H9 (cell line): ENCODE data around the gene LRRC58. TPM values are rescaled to one million over a fixed set of nuclear protein-coding genes. Genes with fewer than 3 reads are reported as not detected.
A peak's percentile ranks its signal among the peaks of the same experiment; 100 is the strongest.

Experiments
- DNase-seq: peaks from one replicate; pipeline ENCODE4 v3.0.0-alpha.2; 2017
- H2AFZ ChIP-seq: one replicate; pipeline ENCODE4 v1.6.1; 2013; ENCODE audit warnings: mild to moderate bottlenecking, low read length, control low read depth, moderate library complexity
- H2AK5ac ChIP-seq: 2 replicates; pipeline ENCODE4 v1.6.1; 2013; ENCODE audit warnings: low read length, control low read depth, mixed read lengths; ENCODE audit not compliant: insufficient read length
- H2BK120ac ChIP-seq: one replicate; pipeline ENCODE4 v1.6.1; 2013; ENCODE audit warnings: low read depth, mild to moderate bottlenecking, low read length, control low read depth, inconsistent platforms; ENCODE audit not compliant: poor library complexity, severe bottlenecking
- H2BK12ac ChIP-seq: 2 replicates; pipeline ENCODE4 v1.6.1; 2013; ENCODE audit warnings: low read length, control low read depth, mixed read lengths, low read depth; ENCODE audit not compliant: insufficient read length
- H2BK15ac ChIP-seq: 2 replicates; pipeline ENCODE4 v1.6.1; 2013; ENCODE audit warnings: low read depth, low read length, control low read depth
- H2BK20ac ChIP-seq: one replicate; pipeline ENCODE4 v1.6.1; 2013; ENCODE audit warnings: low read depth, mild to moderate bottlenecking, low read length, control low read depth, inconsistent platforms; ENCODE audit not compliant: poor library complexity, severe bottlenecking
- H2BK5ac ChIP-seq: 2 replicates; pipeline ENCODE4 v1.6.1; 2013; ENCODE audit warnings: low read length, control low read depth, mixed read lengths; ENCODE audit not compliant: insufficient read length
- H3K14ac ChIP-seq: 2 replicates; pipeline ENCODE4 v1.6.1; 2013; ENCODE audit warnings: low read length, control low read depth; ENCODE audit not compliant: insufficient read depth
- H3K18ac ChIP-seq: 2 replicates; pipeline ENCODE4 v1.6.1; 2013; ENCODE audit warnings: low read depth, mild to moderate bottlenecking, mixed read lengths, low read length, control low read depth; ENCODE audit not compliant: insufficient read length
- H3K23ac ChIP-seq: 2 replicates; pipeline ENCODE4 v1.6.1; 2013; ENCODE audit warnings: low read length, control low read depth, mixed read lengths, low read depth; ENCODE audit not compliant: insufficient read length
- H3K23me2 ChIP-seq: 2 replicates; pipeline ENCODE4 v1.6.1; 2013; ENCODE audit warnings: low read depth, mild to moderate bottlenecking, mixed read lengths, low read length, control low read depth; ENCODE audit not compliant: insufficient read length, poor library complexity, severe bottlenecking
- H3K27ac ChIP-seq: 2 replicates; pipeline ENCODE4 v1.5.1; 2013; ENCODE audit warnings: low read length, control low read depth, mixed read lengths, low read depth; ENCODE audit not compliant: insufficient read length
- H3K27me3 ChIP-seq: 2 replicates; pipeline ENCODE4 v1.6.1; 2013; ENCODE audit warnings: low read length, control low read depth, inconsistent platforms; ENCODE audit not compliant: insufficient read depth
- H3K4ac ChIP-seq: 2 replicates; pipeline ENCODE4 v1.6.1; 2013; ENCODE audit warnings: low read depth, mild to moderate bottlenecking, control low read depth, inconsistent platforms, low read length, moderate library complexity
- H3K4me1 ChIP-seq: 2 replicates; pipeline ENCODE4 v1.6.1; 2013; ENCODE audit warnings: low read length, control low read depth, inconsistent platforms; ENCODE audit not compliant: insufficient read depth
- H3K4me2 ChIP-seq: 2 replicates; pipeline ENCODE4 v1.6.1; 2013; ENCODE audit warnings: low read length, control low read depth, mixed read lengths; ENCODE audit not compliant: insufficient read length, insufficient read depth
- H3K56ac ChIP-seq: 2 replicates; pipeline ENCODE4 v1.6.1; 2013; ENCODE audit warnings: low read depth, mild to moderate bottlenecking, mixed read lengths, low read length, control low read depth; ENCODE audit not compliant: insufficient read length
- H3K79me1 ChIP-seq: 2 replicates; pipeline ENCODE4 v1.6.1; 2013; ENCODE audit warnings: low read depth, mild to moderate bottlenecking, moderate library complexity, low read length, control low read depth, inconsistent platforms; ENCODE audit not compliant: insufficient read depth, poor library complexity, severe bottlenecking
- H3K79me2 ChIP-seq: 2 replicates; pipeline ENCODE4 v1.6.1; 2013; ENCODE audit warnings: low read length, control low read depth, inconsistent platforms; ENCODE audit not compliant: insufficient read depth
- H3K9ac ChIP-seq: 2 replicates; pipeline ENCODE4 v1.6.1; 2013; ENCODE audit warnings: low read length, control low read depth, mixed read lengths; ENCODE audit not compliant: insufficient read length; ENCODE audit errors: extremely low read depth
- H3K9me3 ChIP-seq: one replicate; pipeline ENCODE4 v1.6.1; 2013; ENCODE audit warnings: low read depth, low read length, inconsistent platforms; ENCODE audit not compliant: control insufficient read depth
- H3T11ph ChIP-seq: one replicate; pipeline ENCODE4 v1.6.1; 2013; ENCODE audit warnings: mild to moderate bottlenecking, low read length, control low read depth, inconsistent platforms
- H4K20me1 ChIP-seq: one replicate; pipeline ENCODE4 v1.6.1; 2013; ENCODE audit not compliant: control insufficient read depth, insufficient read length, insufficient read depth
- H4K5ac ChIP-seq: 2 replicates; pipeline ENCODE4 v1.6.1; 2013; ENCODE audit warnings: low read depth, mild to moderate bottlenecking, mixed read lengths, low read length, control low read depth; ENCODE audit not compliant: insufficient read length
- H4K8ac ChIP-seq: replicated peaks from 2 replicates; pipeline ENCODE4 v1.6.1; 2013; ENCODE audit warnings: low read length, control low read depth, mixed read lengths, low read depth; ENCODE audit not compliant: insufficient read length
- H4K91ac ChIP-seq: 2 replicates; pipeline ENCODE4 v1.6.1; 2013; ENCODE audit warnings: low read depth, mild to moderate bottlenecking, moderate library complexity, mixed read lengths, low read length, control low read depth; ENCODE audit not compliant: insufficient read length
- H3K27ac Mint-ChIP-seq, 3 experiments: 2 replicates in 2 of 3; 3 replicates in 1 of 3; pipeline ENCODE4 v1.8.0; 2020 to 2021; ENCODE audit warnings: mixed read lengths in 3 of 3, mild to moderate bottlenecking in 1 of 3, moderate library complexity in 1 of 3
- H3K27me3 Mint-ChIP-seq: 2 replicates; pipeline ENCODE4 v1.8.0; 2021; ENCODE audit warnings: low read depth, mild to moderate bottlenecking, moderate library complexity, mixed read lengths
- H3K36me3 Mint-ChIP-seq, 3 experiments: 2 replicates in 2 of 3; 3 replicates in 1 of 3; pipeline ENCODE4 v1.8.0; 2020 to 2021; ENCODE audit warnings: low read depth in 3 of 3, mixed read lengths in 3 of 3; ENCODE audit not compliant: insufficient read depth in 1 of 3
- H3K4me1 Mint-ChIP-seq, 2 experiments: 2 replicates each; pipeline ENCODE4 v1.8.0; 2020; ENCODE audit warnings: mixed read lengths in 2 of 2
- H3K4me3 Mint-ChIP-seq, 2 experiments: 2 replicates in 1 of 2; 3 replicates in 1 of 2; pipeline ENCODE4 v1.8.0; 2020 to 2021; ENCODE audit warnings: mild to moderate bottlenecking in 2 of 2, mixed read lengths in 2 of 2, moderate library complexity in 1 of 2
- H3K9me3 Mint-ChIP-seq, 2 experiments: 2 replicates in 1 of 2; 3 replicates in 1 of 2; pipeline ENCODE4 v1.8.0; 2020; ENCODE audit warnings: mild to moderate bottlenecking in 2 of 2, mixed read lengths in 2 of 2, moderate library complexity in 1 of 2
- CTCF ChIP-seq: fragments of 200-600 bp; sonication (generic); conservative IDR thresholded peaks from 3 replicates; pipeline ENCODE4 v1.8.0; 2021; ENCODE audit warnings: antibody characterized with exemption, mild to moderate bottlenecking
- WGBS: extraction: QIAGEN DNeasy Blood & Tissue Kit; methylation state at CpG from one replicate; pipeline ENCODE4 v1.1.7; 2013; ENCODE audit warnings: missing lambda C conversion rate, low lambda C conversion rate, mixed read lengths; ENCODE audit not compliant: insufficient read length; ENCODE audit errors: extremely low coverage; 5-methylcytosine and 5-hydroxymethylcytosine counted together
- total RNA-seq: library from RNA; stranded (reverse); gene quantifications from 2 replicates; pipeline ENCODE4 v1.2.1, GENCODE V29; 2021

LRRC58 gene
- total RNA-seq, 1 experiment from 2014 or later, result 18.2 TPM

- Histone ChIP-seq H3K27ac (no peak overlapping the region), H2AK5ac (no peak overlapping the region), H3K4me1 (no peaks in the 10 kb centered on the region), H2BK120ac (no peak overlapping the region), H3K79me1 (no peaks in the 10 kb centered on the region), H3K4ac (no peak overlapping the region), H3K14ac (no peak overlapping the region), H4K91ac (no peak overlapping the region), H2BK20ac (no peak overlapping the region), H3K23me2 (no peaks in the 10 kb centered on the region), H2BK5ac (no peak overlapping the region), H4K5ac (no peak overlapping the region), H3K23ac (no peak overlapping the region), H2BK15ac (no peak overlapping the region), H3K79me2 (no peaks in the 10 kb centered on the region), H2BK12ac (no peak overlapping the region), H2AFZ (no peak overlapping the region), H3K27me3 (no peaks in the 10 kb centered on the region), H3K18ac (no peak overlapping the region), H4K8ac (no peak overlapping the region), H3T11ph (no peak overlapping the region), H3K56ac (no peak overlapping the region), H3K9ac (no peak overlapping the region), H3K9me3 (no peaks in the 10 kb centered on the region), H3K4me2 (no peak overlapping the region), H4K20me1 (no peaks in the 10 kb centered on the region)
- DNase-seq, result no peak
- TF ChIP-seq CTCF, result no peak
- Mint-ChIP-seq H3K4me1 (no peaks in the 10 kb centered on the region; a peak in 1 of 4 replicates), H3K27ac (0 out of 7 replicates have a peak overlapping the region, but pooled peaks of 1 of the 3 experiments have one; percentile 10), H3K27me3 (no peaks in the 10 kb centered on the region), H3K9me3 (no peaks in the 10 kb centered on the region), H3K36me3 (peaks cover 21 to 41% (median 37%) of the 10 kb centered on the region in 3 experiments; a peak in 6 of 7 replicates), H3K4me3 (no peak overlapping the region)
- WGBS, result no CpG with 5 or more reads among the region's 2 CpGs
Measured at GRCh38 chr3:120393761-120394160, 44.6 kb upstream of the LRRC58 start.
